DMS53 treated with DMSO at 0.1 percent for 48 hours (cell line): Measurements from ENCODE around the gene ACSL4.
"Not testable (repeated sequence)": the region's sequence is repeated elsewhere in the genome, so short reads cannot be mapped to it uniquely, and the experiment has no call there.

Experiments used
- DNase-seq: peaks from one replicate; lab custom pipeline; 2025; ENCODE audit not compliant: unreplicated experiment; lab: John Stamatoyannopoulos, UW

Gene ACSL4

DNA sequence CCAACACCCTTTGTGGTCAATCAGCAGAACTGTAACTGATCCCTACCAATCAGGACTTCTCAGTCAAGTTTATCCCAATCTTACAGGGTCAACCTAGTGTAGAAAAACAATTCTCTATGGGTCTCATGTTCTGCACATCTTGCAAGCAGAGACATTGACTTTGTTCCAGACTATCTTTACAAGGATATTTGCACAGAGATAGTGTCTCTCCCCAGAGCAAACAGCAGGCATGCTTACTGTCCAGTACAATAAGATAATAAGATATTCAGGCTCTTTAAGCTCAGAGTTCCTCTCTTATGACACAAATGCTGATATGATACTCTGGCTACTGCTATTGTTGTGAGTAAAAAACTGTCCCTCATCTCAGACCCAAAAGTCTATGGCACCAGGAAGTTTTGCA lies 53.2 kb downstream of the ACSL4 start:
- no peak for DNase-seq

DNA sequence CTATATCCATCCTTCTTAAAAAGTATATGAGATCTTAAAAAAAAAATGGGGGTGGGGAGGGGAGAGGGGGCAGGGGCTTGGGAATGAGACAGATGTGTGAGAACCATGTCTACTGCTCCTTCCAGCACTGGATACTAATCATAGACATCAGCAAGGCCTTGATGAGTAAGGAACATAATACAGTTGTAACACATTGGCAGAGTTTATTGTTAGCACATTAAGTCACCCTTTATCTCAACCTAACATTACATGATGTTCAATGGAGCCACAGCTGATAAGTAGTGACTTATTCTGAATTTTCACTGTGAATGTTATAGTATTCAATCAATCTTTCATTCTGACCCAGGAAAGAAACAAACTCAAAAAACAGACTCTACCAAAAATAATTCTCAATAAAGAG lies 60.8 kb downstream of the ACSL4 start:
- DNase-seq: no peak

DNA sequence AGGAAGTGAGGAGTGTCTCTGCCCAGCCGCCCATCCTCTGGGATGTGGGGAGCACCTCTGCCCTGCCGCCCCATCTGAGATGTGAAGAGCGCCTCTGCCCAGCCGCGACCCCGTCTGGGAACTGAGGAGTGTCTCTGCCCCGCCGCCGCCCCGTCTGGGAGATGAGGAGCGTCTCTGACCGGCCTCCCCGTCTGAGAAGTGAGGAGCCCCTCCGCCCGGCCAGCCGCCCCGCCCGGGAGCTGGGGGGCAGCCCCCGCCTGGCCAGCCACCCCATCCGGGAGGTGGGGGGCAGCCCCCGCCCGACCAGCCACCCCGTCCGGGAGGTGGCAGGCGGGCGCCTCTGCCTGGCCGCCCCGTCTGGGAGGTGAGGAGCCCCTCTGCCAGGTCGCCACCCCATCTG lies 61.9 kb downstream of the ACSL4 start:
- DNase-seq: not testable (repeated sequence)

DNA sequence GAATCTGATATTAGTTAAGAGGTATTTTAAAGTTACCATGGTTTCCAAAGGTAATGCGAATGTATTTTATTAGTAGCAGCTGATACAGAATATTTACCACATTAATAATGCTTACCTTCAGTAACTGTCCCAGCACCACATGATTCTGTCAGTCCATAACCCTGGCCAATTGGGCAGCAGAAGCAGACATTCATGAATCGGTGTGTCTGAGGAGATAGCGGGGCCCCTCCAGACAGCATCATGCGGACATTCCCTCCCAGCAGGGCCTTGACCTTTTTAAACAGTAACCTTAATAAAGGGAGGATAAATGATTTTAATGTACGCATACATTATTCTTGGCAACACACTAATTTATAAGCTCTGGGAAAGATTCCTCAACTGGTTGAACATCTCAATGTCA lies 65.1 kb downstream of the ACSL4 start:
- no peak for DNase-seq

DNA sequence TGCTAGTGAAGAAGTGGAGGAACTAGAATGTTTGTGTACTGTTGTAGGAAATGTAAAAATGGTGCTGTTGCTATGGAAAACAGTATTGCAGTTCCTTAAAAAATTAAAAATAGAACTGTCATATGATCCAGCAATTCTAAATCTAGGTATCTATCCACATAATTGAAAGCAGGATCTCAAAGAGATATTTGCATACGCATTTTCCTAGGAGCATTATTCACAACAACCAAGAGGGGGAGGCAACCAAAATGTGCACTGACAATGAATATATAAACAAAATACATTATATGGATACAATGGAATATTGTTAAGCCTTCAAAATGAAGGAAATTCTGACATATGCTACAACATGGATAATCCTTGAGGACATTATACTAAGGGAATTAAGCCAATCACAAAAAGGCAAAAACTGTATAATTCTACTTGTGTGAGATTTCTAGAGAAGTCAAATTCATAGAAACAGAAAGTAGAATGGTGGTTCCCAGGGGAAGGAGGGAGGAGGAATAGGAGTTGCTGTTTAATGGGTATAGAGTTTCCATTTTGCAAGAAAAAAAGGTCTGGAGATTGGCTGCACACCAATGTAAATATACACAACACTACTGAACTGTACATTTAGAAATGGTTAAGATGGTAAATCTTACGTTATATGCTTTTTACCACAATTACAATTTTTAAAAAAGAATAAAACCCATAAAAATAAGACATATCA lies 72.5 kb downstream of the ACSL4 start:
- no peak for DNase-seq

DNA sequence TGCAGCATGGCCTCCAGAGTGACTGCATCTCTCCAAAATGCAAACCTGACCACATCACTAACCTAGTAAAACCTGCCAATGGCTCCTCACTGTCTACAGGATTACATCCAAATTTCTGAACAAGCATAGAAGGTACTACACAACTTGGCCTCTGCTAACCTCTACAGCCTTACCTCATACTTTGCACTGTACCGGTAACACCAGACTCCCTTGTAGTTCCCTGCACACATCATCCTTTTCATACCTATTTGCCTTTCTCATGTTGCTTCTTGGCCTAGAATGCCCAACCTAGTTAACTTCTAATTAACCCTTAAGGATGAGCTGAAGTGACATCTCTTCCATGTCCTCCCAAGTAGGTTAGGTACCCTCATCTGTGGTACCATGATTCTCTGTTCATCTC lies 74.7 kb downstream of the ACSL4 start:
- no peak for DNase-seq

DNA sequence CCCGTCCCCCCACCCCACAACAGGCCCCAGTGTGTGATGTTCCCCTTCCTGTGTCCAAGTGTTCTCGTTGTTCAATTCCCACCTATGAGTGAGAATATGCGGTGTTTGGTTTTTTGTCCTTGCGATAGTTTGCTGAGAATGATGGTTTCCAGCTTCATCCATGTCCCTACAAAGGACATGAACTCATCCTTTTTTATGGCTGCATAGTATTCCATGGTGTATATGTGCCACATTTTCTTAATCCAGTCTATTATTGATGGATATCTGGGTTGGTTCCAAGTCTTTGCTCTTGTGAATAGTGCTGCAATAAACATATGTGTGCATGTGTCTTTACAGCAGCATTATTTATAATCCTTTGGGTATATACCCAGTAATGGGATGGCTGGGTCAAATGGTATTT lies 75.7 kb downstream of the ACSL4 start:
- not testable (repeated sequence) for DNase-seq

DNA sequence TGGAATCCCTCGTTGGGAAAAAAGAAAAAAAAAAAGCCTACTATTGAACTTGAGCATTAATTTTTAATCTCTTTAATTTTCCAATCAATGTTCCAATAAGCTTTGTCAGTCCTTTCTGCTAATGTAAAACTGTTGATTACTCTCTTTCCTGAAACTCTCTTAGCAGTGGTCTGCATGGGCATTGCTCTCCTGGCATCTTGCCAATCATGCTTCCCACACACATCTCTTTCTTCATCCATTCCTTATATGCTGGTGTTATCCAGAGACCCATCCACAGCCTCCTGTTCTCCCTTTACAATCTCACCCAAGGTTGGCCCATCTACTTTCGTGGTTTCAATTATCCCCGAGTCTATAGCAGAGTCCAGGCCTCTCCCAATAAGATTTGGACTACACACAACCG lies 76.3 kb downstream of the ACSL4 start:
- DNase-seq: no peak

DNA sequence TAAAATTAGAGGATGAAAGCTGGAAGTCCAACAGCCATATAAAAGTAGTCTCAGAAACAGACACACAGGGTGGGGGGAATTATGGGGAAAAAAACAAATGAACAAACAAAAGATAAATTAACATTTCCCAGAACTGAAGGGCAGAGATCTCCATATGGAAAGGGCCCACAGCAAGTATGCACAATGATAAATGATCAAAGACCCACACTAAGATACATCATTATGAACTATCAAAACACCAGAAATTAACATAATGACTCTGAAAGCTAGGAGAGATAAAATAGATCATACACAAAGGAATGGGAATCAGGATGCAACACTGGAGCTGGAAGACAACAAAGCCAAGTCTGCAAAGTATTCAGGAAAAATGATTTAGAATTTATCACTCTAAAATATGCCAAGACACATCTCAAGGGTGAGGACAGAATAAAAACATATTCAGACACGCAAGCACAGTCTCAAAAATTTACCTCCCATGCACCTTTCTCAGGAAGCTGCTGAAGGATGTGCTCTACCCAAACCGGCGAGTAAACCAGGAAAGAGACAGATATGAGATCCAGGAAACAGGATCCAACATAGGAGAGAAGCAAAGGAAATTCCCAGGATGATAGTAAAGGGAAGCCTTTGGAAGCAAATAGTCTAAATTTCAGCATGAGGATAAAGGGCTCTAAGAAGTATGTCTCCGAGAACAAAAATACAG lies 77.4 kb downstream of the ACSL4 start:
- no peak for DNase-seq

DNA sequence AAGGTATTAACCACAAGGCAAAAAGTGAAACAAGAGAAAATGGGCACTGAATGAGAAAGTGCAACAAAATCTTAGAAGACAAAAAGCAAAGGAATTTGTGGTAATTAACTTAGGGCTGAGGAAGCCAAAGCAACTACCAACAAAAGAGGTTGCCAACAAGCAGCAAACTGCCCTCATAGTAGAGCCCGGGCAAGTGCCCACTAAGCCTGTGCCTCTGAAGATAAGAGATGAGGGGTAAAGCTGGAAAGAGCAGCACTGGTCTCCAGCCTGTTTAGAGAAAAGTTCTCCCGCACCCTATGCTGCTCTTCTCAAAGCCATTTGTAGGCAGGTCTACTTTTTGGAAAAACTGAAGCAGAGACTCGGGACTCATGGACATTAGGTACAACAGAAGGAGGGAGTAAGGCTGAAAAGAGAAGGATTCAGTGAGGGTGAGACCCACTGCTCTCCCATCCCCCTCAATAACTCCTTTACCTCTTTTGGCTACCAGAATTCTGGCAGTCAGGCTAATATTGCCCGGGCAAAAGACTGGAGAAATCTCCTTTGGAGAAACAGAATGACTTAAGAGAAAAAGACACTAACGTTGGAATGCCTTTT lies 78.4 kb downstream of the ACSL4 start:
- DNase-seq: no peak

DNA sequence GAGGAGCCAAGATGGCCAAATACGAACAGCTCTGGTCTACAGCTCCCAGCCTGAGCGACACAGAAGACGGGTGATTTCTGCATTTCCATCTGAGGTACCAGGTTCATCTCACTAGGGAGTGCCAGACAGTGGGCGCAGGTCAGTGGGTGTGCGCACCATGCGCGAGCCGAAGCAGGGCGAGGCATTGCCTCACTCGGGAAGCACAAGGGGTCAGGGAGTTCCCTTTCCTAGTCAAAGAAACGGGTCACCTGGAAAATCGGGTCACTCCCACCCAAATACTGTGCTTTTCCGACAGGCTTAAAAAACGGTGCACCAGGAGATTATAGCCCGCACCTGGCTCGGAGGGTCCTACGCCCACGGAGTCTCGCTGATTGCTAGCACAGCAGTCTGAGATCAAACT lies 88.4 kb downstream of the ACSL4 start:
- not testable (repeated sequence) for DNase-seq

DNA sequence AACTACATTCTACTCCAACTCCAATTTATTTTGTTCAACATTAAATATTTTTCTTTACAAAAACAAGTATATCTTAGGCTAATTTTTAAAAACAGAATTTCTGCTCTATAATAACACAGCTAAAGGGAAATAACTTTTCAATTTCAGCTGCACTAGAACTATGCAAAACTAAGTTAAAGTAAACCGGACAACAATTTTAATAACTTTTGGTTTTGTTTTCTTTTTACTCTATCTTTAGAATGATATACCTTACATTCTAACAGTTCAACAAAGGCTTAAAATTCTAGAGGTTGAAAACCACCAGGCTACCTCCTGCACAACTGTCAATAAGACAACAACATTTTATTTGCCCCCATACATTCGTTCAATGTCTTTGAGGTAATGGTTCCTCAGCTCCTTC lies 89.4 kb downstream of the ACSL4 start:
- no peak for DNase-seq

DNA sequence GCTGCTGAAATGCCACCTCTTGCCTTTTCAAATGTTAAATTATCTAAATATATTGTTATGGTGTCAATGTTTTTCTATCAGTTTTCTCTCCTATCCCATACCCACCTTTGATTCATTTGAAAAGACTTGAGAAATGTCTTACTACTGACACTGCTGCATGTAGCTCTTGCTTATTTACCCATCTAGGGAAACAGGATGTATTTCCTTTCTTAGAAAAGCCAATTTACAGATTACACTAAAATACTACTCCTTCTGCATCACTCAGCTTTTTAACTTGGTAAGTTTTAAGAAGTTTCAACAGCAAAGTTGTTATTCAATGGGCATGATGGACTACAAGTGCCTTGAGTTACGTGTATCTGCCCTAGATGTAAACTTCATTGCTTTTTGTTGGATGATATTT lies 94.9 kb downstream of the ACSL4 start:
- DNase-seq: no peak

DNA sequence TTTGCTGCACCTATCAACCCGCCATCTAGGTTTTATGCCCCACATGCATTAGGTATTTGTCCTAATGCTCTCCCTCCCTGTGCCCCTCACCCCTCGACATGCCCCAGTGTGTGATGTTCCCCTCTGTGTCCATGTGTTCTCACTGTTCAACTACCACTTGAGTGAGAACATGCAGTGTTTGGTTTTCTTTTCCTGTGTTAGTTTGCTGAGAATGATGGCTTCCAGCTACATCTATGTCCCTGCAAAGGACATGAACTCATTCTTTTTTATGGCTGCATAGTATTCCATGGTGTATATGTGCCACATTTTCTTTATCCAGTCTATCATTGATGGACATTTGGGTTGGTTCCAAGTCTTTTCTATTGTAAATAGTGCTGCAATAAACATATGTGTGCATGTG lies 95.6 kb downstream of the ACSL4 start:
- not testable (repeated sequence) for DNase-seq

DNA sequence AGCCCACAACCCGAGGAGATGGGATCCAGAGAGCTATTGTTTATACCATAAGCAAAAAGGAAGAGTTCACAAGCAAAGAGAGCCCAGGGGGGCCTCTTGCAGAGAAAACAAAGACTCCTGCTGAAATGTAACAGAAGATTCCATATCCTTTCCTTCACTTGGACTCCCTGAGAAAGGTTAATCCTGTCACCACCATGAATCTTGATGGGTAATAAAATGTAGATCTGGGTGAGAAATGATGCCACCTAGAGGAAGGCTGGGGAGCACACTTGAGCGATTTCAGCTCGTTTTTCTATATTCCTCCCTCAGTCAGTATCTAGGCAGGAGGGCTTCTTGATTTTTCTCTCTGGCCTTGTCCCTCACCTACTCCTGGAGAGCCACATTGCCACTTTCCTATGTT lies 97.9 kb downstream of the ACSL4 start:
- peak; percentile 12 for DNase-seq

DNA sequence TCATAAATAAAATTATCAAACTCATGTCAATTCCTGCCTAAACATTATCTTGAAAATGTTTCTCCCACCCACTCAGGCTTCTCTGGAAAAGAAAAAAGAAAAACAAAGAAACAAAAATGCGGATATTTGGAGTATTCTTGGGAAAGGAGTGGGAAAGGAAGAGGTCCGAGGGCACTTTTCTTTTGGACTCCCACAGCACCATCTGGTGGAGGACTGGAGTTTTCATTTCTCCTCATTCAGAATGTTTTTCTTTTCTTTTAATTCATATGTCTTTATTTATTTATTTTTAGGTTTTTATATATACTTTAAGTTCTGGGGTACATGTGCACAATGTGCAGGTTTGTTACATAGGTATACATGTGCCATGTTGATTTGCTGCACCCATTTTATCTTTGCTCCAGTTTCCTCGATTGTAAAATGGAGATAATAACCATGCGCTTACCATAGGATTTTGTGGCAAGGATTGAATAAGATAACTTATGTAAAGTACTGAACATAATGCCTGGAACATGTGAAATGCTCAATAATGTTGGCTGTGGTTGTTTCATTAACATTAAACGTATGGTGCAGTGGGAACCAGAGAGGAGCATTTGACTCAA lies 100.1 kb downstream of the ACSL4 start:
- DNase-seq: no peak

DNA sequence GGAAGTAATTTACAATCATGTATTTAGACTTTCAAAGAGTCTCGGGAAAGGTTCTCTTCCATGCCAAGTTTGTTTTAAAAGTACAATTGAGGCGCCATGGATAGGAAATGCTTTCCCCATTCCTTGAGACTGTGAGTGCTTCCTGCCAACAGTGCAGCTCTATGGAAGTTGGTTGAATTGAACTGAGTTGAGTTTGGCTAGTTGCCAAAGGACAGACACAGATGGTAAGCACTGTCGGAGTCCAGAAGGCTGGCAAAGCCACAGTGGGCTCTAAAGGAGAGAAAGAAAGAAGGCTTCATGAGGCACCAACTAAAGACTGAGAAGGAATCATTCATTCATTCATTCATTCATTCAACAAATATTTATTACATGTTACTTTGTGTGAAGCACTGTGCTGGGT lies 103.7 kb downstream of the ACSL4 start:
- no peak for DNase-seq

DNA sequence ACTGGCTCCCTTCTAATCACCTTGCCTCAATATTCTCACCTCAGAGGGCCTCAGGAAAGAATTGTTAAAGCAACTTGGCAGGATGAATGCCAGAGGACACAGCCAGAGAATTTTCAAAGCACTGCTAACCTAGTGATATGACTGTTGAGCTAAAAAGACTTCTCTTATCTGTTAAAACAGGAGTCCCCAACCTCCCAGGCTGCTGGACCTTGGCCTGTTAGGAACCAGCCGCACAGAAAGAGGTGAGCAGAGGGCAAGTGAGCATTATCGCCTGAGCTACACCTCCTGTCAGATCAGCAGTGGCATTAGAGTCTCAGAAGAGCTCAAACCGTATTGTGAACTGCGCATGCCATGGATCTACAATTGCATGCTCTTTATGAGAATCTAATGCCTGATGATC lies 106.4 kb downstream of the ACSL4 start:
- DNase-seq: no peak

DNA sequence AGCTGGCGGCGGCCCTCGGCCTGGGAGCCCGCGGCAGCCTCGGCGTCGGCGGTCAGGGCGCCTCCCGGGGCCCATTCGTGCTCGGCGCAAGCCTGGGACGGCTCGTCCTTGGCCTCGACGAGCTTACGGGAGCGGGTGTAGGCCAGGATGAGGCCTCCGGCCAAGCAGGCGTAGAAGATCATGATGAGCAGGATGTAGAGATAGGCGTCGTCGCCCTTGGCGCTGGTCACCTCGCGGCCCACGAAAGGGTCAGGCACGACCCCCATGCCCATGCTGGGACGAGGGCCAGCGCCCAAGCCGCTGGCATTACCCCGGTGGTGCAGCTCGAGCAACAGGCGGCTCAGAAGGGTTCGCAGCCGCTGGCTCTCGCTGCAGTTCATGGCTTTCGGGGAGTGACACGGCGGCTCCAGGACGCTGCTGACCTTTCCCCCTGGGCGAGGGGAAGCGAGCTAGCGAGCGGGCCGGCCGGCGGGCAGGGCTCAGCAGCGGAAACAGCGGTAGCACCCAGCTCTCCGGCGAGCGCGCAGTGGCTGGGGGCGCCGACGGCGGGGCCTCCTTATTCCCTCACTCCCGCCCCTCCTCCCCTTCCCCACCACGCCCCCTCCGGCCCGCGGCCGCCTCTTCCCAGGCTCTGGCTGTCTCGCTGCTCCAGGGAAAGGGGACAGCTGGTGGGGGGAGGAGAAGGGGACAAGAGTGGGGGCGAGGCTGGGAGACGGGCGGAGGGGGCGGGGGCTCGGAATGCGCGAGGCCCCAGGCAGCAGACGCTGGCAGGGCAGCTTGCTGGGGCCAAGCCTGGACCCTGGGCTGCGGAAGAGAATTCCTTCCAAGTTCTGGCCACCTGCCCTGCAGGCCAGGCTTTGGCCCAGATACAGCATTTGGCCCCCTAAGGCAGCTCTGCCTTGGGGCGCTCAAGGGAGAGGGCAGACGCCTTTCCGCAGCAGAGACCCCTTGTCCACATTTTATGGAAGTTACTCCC lies 108.1 kb downstream of the ACSL4 start, which contains the start of gene KCNE5:
KCNE5 (minus strand) TSS at position 532 of the 976 bp plus-strand sequence; CDS start at position 380, 152 bp downstream.
- no peak for DNase-seq

DNA sequence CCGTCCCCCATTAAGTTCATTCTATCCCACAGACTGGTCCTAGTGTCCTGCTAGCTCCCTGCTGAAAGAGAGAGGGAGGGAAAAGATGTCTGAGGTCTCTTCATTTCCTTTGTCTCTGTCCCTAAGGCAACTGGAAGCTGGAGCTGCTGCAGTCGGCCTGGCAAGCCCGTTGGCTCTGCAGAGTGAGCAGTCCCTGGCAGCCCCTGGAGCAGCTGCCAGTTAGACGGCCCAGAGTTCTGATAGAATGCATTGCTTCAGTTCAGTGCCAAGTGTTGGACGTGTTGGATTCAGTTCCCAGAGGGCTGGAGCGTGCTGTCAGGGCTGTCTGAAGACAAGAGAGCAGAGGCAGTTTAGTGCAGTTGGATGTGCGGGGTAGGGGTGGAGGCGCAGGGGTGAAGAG lies 109.1 kb downstream of the ACSL4 start:
- DNase-seq: no peak

DNA sequence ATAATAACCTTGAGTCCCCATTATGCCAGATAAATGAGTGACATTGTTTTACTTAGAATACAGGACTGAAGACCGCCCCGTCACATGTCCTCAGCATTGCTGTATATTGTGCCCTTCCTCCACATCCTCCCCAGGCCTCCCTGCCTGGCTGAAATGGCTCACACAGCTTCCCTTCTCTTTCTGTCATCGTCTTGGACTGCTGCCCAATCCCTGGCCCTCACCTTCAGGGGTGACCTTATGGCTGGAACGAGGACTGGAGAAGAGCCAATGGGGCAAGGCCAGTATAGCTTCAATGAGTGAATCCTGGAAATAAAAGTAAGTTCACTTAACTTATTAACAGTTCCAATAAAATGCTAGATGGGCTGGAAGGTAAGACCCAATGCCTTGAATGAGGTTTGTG lies 110.8 kb downstream of the ACSL4 start:
- no peak for DNase-seq
